A549 (cell line): Measurements from ENCODE around the gene ATN1. TPM values are rescaled to one million over a fixed set of nuclear protein-coding genes. Genes with fewer than 3 reads are reported as not detected.

Experiments used
- ATAC-seq, 2 experiments: fragments of 200-7000 bp in 1 of 2; fragments of >200 bp in 1 of 2; cut with Nextera tagmentation in 1 of 2; cut with Tn5 transposase in 1 of 2; 3 replicates each; pipeline versions ENCODE4 v1.8.0 to v1.9.1; 2018 to 2020; ENCODE audit warnings: mild to moderate bottlenecking in 1 of 2, moderate library complexity in 1 of 2
- CTCF ChIA-PET: fragments of 300-600 bp; sonication (Branson Sonifier 250); formaldehyde crosslinking; extraction: SDS; loops from one replicate; lab custom pipeline; 2021; ENCODE audit warnings: antibody characterized with exemption, inconsistent platforms; lab: Yijun Ruan, JAX
- POLR2A ChIA-PET: fragments of 350-600 bp; formaldehyde crosslinking; extraction: SDS; loops from one replicate; lab custom pipeline; 2021; ENCODE audit warnings: antibody characterized with exemption, inconsistent platforms; lab: Yijun Ruan, JAX
- DNase-seq, 2 experiments: peaks; one replicate each; pipeline versions ENCODE4 v3.0.0 to v3.0.0-alpha.2; 2011 to 2016; ENCODE audit warnings: low read depth in 1 of 2, low spot score in 1 of 2
- FAIRE-seq: peaks from 2 replicates; lab custom pipeline; 2011; peaks lifted over from hg19 to GRCh38; lab: Jason Lieb, UNC
- H3K27ac ChIP-seq, 2 experiments: fragments of >200 bp; sonication (Bioruptor Twin); formaldehyde crosslinking; 3 replicates each; pipeline ENCODE4 v1.5.1; 2016 to 2017
- H3K4me1 ChIP-seq: fragments of >200 bp; sonication (Bioruptor Twin); formaldehyde crosslinking; 3 replicates; pipeline ENCODE4 v1.6.1; 2016
- H3K4me2 ChIP-seq: fragments of >200 bp; sonication (Bioruptor Twin); formaldehyde crosslinking; 3 replicates; pipeline ENCODE4 v1.6.1; 2016
- H3K4me3 ChIP-seq: fragments of >200 bp; sonication (Bioruptor Twin); formaldehyde crosslinking; 3 replicates; pipeline ENCODE4 v1.5.1; 2016
- H3K9me3 ChIP-seq: fragments of >200 bp; sonication (Bioruptor Twin); formaldehyde crosslinking; 3 replicates; pipeline ENCODE4 v1.6.1; 2016
- CHD2 ChIP-seq: fragments of 150-350 bp; IDR thresholded peaks from 2 replicates; pipeline ENCODE4 v1.6.1; 2014; ENCODE audit warnings: low read length; ENCODE audit not compliant: partially characterized antibody
- ESRRA ChIP-seq: fragments of 150-350 bp; IDR thresholded peaks from 2 replicates; pipeline ENCODE4 v1.6.1; 2014; ENCODE audit warnings: mild to moderate bottlenecking, low read length, borderline replicate concordance
- FOSB ChIP-seq: fragments of 250-450 bp; sonication (Bioruptor Pico); IDR thresholded peaks from 2 replicates; pipeline ENCODE4 v1.5.0; 2020; ENCODE audit warnings: mild to moderate bottlenecking, moderate library complexity
- FOXS1 ChIP-seq: fragments of 250-450 bp; sonication (Bioruptor Pico); IDR thresholded peaks from 2 replicates; pipeline ENCODE4 v1.5.0; 2020; ENCODE audit warnings: mild to moderate bottlenecking, moderate library complexity
- GATA3 ChIP-seq: IDR thresholded peaks from 2 replicates; pipeline ENCODE4 v1.6.1; 2012; ENCODE audit warnings: borderline replicate concordance
- HOXA7 ChIP-seq: fragments of 250-450 bp; sonication (Bioruptor Pico); IDR thresholded peaks from 2 replicates; pipeline ENCODE4 v1.5.0; 2020; ENCODE audit warnings: mild to moderate bottlenecking, moderate library complexity
- JUN ChIP-seq, 2 experiments: fragments of >200 bp; sonication (Bioruptor Twin); formaldehyde crosslinking; IDR thresholded peaks; 2 replicates in 1 of 2; 3 replicates in 1 of 2; pipeline ENCODE4 v1.6.1; 2016 to 2017
- JUNB ChIP-seq: fragments of >200 bp; sonication (Bioruptor Twin); formaldehyde crosslinking; IDR thresholded peaks from 2 replicates; pipeline ENCODE4 v1.6.1; 2016
- KDM5A ChIP-seq: fragments of 200-600 bp; sonication (generic); IDR thresholded peaks from 2 replicates; pipeline ENCODE4 v1.6.1; 2016; ENCODE audit warnings: antibody characterized with exemption, mild to moderate bottlenecking
- MAZ ChIP-seq: fragments of 150-350 bp; IDR thresholded peaks from 2 replicates; pipeline ENCODE4 v1.6.1; 2014; ENCODE audit warnings: antibody characterized with exemption, low read depth, low read length, borderline replicate concordance
- NFE2L2 ChIP-seq: fragments of 150-350 bp; conservative IDR thresholded peaks from 2 replicates; pipeline ENCODE4 v1.6.1; 2014; ENCODE audit warnings: low read length
- NR3C1 ChIP-seq: fragments of >200 bp; sonication (Bioruptor Twin); formaldehyde crosslinking; IDR thresholded peaks from 3 replicates; pipeline ENCODE4 v1.6.1; 2017
- POLR2A ChIP-seq: IDR thresholded peaks from 2 replicates; pipeline ENCODE4 v1.6.1; 2012; ENCODE audit warnings: mild to moderate bottlenecking, low read length
- POLR2AphosphoS2 ChIP-seq: conservative IDR thresholded peaks from 2 replicates; pipeline ENCODE4 v1.6.1; 2012; ENCODE audit warnings: low read length, improper control_type of control experiment, inconsistent platforms
- RAD21 ChIP-seq, 2 experiments: fragments of >200 bp in 1 of 2; sonication (Bioruptor Twin) in 1 of 2; formaldehyde crosslinking in 1 of 2; IDR thresholded peaks in 1 of 2; conservative IDR thresholded peaks in 1 of 2; 2 replicates in 1 of 2; 3 replicates in 1 of 2; pipeline ENCODE4 v1.6.1; 2012 to 2018; ENCODE audit warnings: inconsistent platforms in 1 of 2
- RCOR1 ChIP-seq: fragments of 150-350 bp; IDR thresholded peaks from 2 replicates; pipeline ENCODE4 v1.6.1; 2014; ENCODE audit warnings: antibody characterized with exemption, low read length, low read depth
- TP53 ChIP-seq: fragments of 250-450 bp; sonication (Bioruptor Pico); IDR thresholded peaks from 2 replicates; pipeline ENCODE4 v1.5.0; 2021; ENCODE audit warnings: mild to moderate bottlenecking, moderate library complexity
- ZC3H11A ChIP-seq: fragments of 450-650 bp; IDR thresholded peaks from 2 replicates; pipeline ENCODE4 v1.6.1; 2014; ENCODE audit warnings: antibody characterized with exemption, mild to moderate bottlenecking
- WGBS: methylation state at CpG from one replicate; pipeline ENCODE4 v1.1.6; 2017; ENCODE audit errors: missing lambda C conversion rate; 5-methylcytosine and 5-hydroxymethylcytosine counted together
- polyA plus RNA-seq, 4 experiments: library from polyadenylated mRNA; depleted of rRNA in 3 of 4; stranded (reverse); fragments of >200 nt; fragmentation: RNase III in 1 of 4; extraction: RNeasy Plus Mini Kit Qiagen cat#74134 plus additional on column Dnase treatment in 1 of 4; gene quantifications; 2 replicates in 3 of 4; 3 replicates in 1 of 4; pipeline ENCODE4 v1.2.3, GENCODE V29; 2011 to 2017
- TF ChIP-seq, protein P1 (sequence below): fragments of >200 bp; sonication (Bioruptor Twin); formaldehyde crosslinking; IDR thresholded peaks from 2 replicates; pipeline ENCODE4 v1.6.1; 2016
- TF ChIP-seq, protein P2 (sequence below): fragments of >200 bp; sonication (Bioruptor Twin); formaldehyde crosslinking; IDR thresholded peaks from 3 replicates; pipeline ENCODE4 v1.5.1; 2016
- TF ChIP-seq, protein P3 (sequence below): fragments of 250-450 bp; sonication (Bioruptor Pico); IDR thresholded peaks from 2 replicates; pipeline ENCODE4 v1.5.0; 2020; ENCODE audit warnings: low read depth, mild to moderate bottlenecking, moderate library complexity
- TF ChIP-seq, protein P4 (sequence below): fragments of 150-350 bp; IDR thresholded peaks from 2 replicates; pipeline ENCODE4 v1.6.1; 2014; ENCODE audit warnings: low read depth, mild to moderate bottlenecking, low read length
- TF ChIP-seq, protein P5 (sequence below): IDR thresholded peaks from 2 replicates; pipeline ENCODE4 v1.6.1; 2012
- TF ChIP-seq, protein P6 (sequence below): fragments of >200 bp; sonication (Bioruptor Twin); formaldehyde crosslinking; IDR thresholded peaks from 3 replicates; pipeline ENCODE4 v1.6.1; 2016

Gene ATN1
- polyA plus RNA-seq, 2 of the 4 experiments (the other 2 are of a cell fraction), result 11.3 to 51.6 TPM

DNA sequence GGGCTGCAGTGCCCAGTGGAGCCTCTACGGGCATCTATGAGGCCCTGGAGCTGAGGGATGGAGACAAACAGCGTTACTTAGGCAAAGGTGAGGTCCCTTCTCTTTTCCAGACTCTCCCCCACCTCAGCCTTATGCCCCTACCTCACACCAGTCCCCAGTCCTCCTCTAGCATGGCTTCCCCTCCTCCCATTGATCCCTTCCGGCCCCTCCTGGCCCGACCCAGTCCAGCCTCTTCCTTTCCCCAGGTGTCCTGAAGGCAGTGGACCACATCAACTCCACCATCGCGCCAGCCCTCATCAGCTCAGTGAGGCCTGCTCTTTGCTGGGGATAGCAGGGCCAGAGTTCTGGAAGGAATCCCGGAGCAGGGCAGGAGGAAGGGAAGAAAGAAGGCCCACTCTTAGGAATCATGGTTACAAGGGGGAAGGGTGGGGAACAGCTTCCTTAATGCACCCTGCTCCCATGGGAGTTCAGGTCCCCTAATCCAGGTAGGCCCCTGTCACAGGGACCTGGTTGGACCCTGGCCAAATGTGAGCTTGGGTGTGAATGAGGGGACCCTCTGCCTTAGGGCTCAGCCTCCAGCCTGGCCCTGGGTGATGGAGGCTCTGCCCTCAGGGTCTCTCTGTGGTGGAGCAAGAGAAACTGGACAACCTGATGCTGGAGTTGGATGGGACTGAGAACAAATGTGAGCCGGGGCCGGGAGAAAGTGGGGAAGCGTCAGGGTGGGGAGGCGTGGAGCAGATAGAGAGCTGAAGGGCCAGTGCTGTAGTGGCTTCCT lies 11.1 kb upstream of the ATN1 start:
- DNase-seq (no peak), ATAC-seq (no peak), FAIRE-seq (no peak)
- H3K27ac ChIP-seq, result no peak overlapping the region
- WGBS, result 96% methylated on average over 11 of the region's 11 CpGs
- H3K4me1 ChIP-seq, result peaks cover 17% of the 10 kb centered on the region
- H3K9me3 ChIP-seq, result no peaks in the 10 kb centered on the region
- POLR2A ChIA-PET, result interaction anchor here (1.0 kb wide), 1 partner anchor 47 kb away, joined by 3 read pairs; no protein-coding TSS in a partner anchor
- no peak overlapping the region for H3K4me3 ChIP-seq
- CTCF ChIA-PET, result interaction anchor here (0.5 to 22.2 kb wide), 8 partner anchors 8 to 134 kb away, joined by 3 to 232 read pairs (median 6); partner anchors contain the start of genes ATN1, SPSB2 and TPI1
- TF ChIP-seq GATA3 (no peak), NR3C1 (no peak), POLR2A (no peak), KDM5A (no peak), TP53 (CRISPR knock-in tag) (no peak), POLR2AphosphoS2 (no peak)
- TF ChIP-seq, protein P1, sequence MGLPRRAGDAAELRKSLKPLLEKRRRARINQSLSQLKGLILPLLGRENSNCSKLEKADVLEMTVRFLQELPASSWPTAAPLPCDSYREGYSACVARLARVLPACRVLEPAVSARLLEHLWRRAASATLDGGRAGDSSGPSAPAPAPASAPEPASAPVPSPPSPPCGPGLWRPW, result no peak
- TF ChIP-seq, protein P2, sequence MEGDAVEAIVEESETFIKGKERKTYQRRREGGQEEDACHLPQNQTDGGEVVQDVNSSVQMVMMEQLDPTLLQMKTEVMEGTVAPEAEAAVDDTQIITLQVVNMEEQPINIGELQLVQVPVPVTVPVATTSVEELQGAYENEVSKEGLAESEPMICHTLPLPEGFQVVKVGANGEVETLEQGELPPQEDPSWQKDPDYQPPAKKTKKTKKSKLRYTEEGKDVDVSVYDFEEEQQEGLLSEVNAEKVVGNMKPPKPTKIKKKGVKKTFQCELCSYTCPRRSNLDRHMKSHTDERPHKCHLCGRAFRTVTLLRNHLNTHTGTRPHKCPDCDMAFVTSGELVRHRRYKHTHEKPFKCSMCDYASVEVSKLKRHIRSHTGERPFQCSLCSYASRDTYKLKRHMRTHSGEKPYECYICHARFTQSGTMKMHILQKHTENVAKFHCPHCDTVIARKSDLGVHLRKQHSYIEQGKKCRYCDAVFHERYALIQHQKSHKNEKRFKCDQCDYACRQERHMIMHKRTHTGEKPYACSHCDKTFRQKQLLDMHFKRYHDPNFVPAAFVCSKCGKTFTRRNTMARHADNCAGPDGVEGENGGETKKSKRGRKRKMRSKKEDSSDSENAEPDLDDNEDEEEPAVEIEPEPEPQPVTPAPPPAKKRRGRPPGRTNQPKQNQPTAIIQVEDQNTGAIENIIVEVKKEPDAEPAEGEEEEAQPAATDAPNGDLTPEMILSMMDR, result no peak
- TF ChIP-seq, protein P3, sequence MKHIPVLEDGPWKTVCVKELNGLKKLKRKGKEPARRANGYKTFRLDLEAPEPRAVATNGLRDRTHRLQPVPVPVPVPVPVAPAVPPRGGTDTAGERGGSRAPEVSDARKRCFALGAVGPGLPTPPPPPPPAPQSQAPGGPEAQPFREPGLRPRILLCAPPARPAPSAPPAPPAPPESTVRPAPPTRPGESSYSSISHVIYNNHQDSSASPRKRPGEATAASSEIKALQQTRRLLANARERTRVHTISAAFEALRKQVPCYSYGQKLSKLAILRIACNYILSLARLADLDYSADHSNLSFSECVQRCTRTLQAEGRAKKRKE (CRISPR knock-in tag), result no peak
- H3K4me2 ChIP-seq, result no peak overlapping the region; the same call in 1 of the 3 replicates

DNA sequence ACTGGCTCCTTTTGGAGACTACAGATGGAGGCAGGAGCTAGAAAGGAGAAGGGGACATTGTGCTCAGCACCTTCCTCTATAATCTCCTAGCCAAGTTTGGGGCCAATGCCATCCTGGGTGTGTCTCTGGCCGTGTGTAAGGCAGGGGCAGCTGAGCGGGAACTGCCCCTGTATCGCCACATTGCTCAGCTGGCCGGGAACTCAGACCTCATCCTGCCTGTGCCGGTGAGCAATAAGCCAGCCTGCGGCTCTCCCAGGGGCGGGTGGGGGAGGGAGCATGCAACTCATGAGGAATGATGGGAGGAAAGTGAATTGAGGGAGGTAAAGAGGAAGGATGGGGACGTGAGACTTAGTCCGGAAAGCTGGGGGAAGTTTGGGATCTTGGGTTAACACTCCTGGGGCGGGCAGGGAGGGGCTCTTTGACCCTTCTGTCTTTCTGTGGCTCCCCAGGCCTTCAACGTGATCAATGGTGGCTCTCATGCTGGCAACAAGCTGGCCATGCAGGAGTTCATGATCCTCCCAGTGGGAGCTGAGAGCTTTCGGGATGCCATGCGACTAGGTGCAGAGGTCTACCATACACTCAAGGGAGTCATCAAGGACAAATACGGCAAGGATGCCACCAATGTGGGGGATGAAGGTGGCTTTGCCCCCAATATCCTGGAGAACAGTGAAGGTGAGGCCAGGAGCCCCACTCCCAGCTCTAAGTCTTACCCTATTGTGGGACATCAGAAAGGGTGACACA lies 10.1 kb upstream of the ATN1 start:
- Histone ChIP-seq H3K4me3 (no peak overlapping the region), H3K9me3 (no peaks in the 10 kb centered on the region), H3K27ac (no peak overlapping the region), H3K4me2 (no peak overlapping the region), H3K4me1 (peaks cover 17% of the 10 kb centered on the region)
- DNase-seq, result no peak
- TF ChIP-seq FOSB (CRISPR knock-in tag) (no peak), CHD2 (no peak), FOXS1 (CRISPR knock-in tag) (no peak), RAD21 (conservative IDR thresholded peaks at IDR 0.05 in 1 of 2, IDR thresholded peaks at IDR 0.05 in 1 of 2) (no peak), NFE2L2 (no peak), ESRRA (no peak), RCOR1 (no peak), JUNB (no peak), JUN (IDR thresholded peaks at IDR 0.05) (no peak), MAZ (no peak), ZC3H11A (no peak), NR3C1 (no peak), HOXA7 (CRISPR knock-in tag) (no peak)
- TF ChIP-seq, protein P4, sequence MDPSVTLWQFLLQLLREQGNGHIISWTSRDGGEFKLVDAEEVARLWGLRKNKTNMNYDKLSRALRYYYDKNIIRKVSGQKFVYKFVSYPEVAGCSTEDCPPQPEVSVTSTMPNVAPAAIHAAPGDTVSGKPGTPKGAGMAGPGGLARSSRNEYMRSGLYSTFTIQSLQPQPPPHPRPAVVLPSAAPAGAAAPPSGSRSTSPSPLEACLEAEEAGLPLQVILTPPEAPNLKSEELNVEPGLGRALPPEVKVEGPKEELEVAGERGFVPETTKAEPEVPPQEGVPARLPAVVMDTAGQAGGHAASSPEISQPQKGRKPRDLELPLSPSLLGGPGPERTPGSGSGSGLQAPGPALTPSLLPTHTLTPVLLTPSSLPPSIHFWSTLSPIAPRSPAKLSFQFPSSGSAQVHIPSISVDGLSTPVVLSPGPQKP, result no peak
- TF ChIP-seq, protein P5, sequence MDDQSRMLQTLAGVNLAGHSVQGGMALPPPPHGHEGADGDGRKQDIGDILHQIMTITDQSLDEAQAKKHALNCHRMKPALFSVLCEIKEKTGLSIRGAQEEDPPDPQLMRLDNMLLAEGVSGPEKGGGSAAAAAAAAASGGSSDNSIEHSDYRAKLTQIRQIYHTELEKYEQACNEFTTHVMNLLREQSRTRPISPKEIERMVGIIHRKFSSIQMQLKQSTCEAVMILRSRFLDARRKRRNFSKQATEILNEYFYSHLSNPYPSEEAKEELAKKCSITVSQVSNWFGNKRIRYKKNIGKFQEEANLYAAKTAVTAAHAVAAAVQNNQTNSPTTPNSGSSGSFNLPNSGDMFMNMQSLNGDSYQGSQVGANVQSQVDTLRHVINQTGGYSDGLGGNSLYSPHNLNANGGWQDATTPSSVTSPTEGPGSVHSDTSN, result no peak
- TF ChIP-seq, protein P6, sequence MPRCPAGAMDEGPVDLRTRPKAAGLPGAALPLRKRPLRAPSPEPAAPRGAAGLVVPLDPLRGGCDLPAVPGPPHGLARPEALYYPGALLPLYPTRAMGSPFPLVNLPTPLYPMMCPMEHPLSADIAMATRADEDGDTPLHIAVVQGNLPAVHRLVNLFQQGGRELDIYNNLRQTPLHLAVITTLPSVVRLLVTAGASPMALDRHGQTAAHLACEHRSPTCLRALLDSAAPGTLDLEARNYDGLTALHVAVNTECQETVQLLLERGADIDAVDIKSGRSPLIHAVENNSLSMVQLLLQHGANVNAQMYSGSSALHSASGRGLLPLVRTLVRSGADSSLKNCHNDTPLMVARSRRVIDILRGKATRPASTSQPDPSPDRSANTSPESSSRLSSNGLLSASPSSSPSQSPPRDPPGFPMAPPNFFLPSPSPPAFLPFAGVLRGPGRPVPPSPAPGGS, result no peak
- FAIRE-seq, result no peak
- ChIA-PET CTCF (interaction anchor here (0.5 to 22.2 kb wide), 8 partner anchors 7 to 132 kb away, joined by 3 to 232 read pairs (median 6); partner anchors contain the start of genes ATN1, SPSB2 and TPI1), POLR2A (interaction anchor here (0.5 to 1.0 kb wide), 2 partner anchors 48 to 289 kb away, joined by 3 read pairs; no protein-coding TSS in a partner anchor)
- no peak for ATAC-seq
- WGBS, result 93% methylated on average over 10 of the region's 14 CpGs
